Measurements from ENCODE around the gene KRT2.

The KRT2 gene

DNA sequence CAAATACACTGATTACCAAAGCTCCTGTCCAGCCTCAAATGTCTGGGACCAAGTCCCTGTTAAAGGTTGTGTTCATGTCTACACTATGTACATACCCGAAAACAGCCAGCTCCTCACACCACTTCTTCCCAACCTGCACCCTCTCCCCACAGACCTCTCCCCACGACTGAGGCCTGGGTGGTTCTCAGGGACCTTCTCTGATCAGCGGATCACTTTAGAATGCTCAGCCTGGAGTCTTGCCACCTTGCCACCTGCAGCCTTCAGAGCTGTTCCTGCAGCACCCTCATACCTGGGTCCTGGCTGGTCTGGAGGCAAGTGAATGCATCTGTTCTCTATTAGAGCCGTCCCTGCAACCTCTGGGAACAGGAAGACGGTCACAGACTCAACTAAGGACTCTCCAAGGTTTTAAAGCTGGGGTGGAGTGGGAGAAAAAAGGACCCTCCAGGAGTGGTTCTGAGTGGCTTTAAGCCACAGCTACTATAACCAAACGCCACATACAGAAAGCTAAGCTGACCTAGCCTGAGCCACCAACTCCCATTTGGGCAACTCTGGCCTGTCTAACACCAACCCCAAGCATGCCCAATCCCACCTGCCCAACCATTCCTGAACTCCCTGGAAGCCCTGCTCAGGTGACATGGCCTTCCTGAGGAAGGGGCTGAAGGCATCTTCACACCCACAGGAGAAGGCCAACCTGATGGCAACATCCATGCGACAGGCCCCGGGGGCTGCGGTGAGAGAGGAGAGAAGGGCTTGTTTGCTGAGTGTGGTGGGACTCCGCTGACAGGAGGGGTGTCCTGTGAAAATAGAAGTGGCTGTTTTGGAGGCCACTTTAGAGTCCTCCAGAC is 8.6 kb downstream of the KRT2 start:
- no peak for DNase-seq (ENCODE audit: low read depth in 2 of 2)

DNA sequence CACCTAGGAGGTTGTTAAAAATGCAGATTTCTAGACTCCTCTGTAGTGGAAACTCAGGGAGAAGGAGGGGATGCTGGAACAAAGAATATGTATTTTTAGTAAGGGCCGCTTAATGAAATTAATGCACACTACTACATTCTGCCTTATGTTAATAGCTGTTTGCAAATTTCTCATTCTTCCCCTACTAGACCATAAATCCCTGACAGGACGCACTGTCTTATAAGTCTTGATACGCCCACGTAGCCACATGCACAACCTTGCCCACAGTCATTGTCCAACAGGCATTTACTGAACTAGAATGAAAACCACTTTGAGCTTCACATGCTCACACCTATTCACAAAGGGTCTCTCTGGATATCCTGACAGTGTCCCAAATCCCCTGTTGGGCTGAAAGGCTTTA is 10.5 kb downstream of the KRT2 start:
- no peak for DNase-seq (ENCODE audit: low read depth in 2 of 2)

DNA sequence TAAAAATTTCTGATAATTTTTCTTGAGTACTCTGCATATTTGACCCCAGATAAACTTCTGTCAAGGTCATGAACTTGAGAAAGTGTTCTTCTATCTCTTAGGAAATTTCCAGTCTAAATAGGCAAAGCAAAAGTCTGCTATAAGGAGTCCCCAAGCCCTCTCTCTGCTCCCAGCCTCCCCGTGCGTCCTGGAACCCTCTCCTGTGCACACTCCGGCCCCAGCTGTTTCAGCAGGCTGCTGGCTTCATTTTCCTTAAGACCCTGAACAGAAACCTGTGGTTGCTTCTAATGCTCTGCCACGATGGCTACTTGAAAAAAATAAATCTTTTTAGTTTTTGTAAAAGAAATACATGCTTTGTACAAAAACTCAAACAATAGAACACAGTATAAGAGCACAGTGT is 14.7 kb downstream of the KRT2 start:
- no peak for DNase-seq (ENCODE audit: low read depth in 2 of 2)

DNA sequence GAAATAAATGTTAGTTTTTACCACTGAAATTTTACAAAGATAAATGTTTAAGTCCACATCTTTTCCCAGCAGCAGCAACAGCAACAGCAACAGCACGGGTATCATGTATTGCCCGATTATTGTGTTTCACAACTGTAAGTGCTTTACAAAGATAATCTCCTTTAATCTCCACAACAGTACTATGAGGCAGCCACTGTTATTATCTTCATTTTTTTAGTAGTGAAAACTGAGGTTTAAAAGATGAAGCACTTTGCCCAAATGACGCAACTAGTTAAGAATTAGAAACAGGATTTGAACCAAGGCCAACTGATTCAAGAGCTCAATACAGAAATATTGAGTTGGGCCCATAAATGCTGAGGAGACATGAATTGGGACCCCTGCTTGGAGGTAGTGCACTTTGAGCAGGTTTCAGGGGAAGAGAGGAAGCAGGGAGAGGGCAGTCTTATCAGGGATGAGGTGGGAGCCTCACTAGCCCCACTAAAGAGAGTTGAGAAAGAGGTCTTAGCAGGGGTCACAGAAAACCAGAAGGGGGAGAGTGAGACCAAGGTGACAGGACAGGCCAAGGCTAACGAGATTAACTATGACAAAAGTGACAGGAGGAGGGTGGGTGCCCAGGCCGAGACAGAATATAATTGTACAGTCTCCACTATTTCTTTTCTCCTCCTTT is 15.3 kb downstream of the KRT2 start:
- peak in 1 of 2 experiments; percentile 1 for DNase-seq (ENCODE audit: low read depth in 2 of 2)

DNA sequence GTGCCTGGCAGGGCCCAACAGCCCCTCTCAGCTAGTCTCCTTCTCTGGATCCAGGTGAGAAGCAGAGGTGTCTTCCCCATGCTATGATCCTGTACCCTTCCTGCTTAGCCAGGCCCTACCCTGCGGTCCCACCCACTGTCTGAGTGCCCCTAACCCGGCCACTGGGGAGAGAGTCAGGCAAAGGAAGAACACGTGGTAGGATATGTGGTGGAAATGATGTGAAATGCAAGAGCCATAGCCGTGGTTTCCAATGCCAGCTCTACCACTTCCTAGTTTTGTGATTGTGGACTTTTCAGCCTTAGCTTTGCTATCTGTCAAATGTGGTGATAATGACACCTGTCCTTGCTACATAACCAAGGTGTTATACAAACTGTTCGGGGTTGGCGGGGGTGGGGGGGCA is 15.8 kb downstream of the KRT2 start:
- no peak for DNase-seq (ENCODE audit: low read depth in 2 of 2)

DNA sequence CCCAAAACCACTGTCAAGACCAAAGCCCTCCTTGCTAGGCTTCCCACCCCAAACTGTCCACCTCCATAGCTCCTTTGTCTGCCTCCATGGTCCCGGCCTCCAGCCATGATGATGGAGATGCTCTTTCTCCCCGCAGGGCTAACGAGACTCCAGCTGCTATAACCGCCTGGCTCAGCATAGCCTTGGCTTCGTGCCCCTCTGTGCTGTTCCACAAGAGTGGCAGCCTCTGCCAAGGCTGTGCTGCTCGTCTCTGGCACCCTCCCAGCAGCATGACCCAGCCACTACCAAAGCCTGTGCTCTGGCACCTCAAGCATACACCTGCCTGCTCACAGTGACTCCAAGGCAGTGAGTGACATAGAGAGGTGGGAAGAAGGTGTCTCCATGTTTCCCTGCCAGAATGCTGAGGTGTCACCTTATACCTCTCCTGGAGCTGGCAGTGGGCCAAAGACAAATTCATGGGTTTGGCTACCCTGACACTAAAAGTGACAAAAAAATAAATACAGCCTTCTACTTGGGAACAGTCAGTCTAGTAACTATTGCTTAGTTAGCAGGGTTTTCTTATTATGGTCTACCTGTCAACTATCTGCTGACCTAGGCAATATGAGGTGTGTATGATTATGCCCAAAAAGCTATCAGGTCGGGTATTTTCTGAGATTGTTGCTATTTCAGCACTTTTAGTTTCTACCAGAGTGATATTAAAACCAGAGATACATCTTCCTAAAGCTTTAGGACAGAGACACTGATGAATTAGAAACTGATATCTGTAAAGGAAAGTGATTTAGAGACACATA is 17.6 kb downstream of the KRT2 start:
- no peak for DNase-seq (ENCODE audit: low read depth in 2 of 2)

DNA sequence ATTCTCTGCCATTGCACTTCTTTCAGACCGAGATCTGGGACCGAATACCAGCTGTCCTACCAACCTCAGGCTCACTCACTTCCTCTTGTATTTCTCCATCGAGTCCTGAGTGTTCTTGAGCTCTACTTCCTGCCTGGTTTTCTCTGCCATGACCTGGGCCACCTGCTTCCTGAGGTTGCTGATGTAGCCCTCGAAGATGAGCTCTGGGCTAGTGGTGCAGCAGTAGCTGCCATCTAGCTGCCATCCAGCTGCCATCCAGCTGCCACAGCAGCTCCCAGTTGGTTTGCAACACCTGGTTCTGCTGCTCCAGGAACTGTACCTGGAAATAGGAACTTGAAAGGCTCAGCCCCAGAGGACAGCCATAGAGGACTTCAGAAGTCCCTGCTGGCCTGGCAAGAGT is 18.6 kb downstream of the KRT2 start:
- DNase-seq (ENCODE audit: low read depth in 2 of 2) = no peak

DNA sequence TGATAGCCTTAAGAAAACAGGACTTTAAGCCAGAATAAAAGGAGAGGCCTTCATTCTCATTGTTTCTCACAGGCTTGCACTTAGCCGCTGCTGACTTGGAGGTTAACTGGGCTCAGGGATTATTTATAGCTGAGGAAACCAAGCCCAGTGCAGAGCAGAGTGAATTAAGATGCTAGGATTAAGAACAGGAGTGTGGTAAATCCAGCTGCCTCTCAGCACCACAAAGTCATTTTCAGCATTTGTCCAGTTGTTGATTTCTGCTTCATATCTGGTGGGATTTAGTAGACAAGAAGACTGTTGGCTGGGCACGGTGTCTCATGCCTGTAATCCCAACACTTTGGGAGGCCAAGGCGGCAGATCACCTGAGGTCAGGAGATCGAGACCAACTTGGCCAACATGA is 19.4 kb downstream of the KRT2 start:
- no peak for DNase-seq (ENCODE audit: low read depth in 2 of 2)

DNA sequence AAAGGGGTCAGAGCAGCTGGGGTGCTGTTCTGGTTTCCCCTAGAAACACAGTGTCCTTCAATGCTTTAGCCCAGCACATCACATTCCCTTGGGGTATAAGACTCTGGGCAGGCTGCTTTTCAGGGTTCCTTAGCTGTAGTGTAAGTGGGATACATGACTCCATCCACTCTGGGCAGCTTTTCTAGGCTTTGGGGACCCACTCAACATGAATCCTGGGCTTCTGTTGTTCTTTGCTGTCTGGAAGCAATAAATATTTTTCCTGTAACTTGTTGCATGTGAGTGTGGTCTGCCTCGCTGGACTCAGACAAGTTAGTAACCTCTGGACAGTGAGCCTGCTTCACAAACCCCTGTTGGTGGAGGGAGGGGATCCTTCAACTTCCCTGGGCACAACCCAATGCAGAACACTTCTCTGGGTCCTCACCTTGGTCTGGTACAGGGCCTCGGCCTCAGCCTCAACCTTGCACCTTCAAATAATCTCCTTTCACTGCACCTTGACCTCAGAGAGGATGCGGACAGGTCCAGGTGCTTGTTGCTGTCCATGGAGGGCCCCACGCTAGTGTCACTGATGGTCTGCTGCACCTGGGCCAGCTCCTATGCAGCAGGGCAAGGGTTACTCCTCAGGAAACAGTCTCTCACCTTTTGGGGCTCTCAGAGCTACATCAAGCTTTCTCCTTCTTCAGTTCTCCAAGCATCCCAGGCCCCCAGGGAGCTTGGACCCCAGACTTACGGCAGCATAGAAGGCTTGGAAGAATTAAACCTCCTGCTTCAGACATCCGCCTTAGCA is 20.1 kb downstream of the KRT2 start:
- no peak for DNase-seq (ENCODE audit: low read depth in 2 of 2)

DNA sequence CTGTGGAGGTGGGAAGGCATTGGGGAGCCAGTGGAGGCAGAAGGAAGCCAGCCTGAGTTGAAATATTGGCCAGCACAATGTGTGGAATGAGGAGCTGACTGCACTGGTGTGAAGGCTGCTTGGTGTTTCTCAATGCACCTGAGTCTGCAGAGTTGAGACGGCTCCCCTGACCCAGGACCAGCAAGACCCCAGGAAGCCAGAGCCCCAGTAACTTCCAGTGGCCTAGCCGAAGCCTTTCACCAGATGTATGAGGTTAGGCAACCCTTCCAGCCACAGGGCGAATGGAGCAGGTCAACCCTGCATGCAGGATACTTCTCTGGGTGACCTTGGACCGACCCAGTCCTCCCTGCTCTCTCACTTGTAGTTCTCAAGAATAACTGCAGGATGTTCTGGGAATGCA is 20.7 kb downstream of the KRT2 start:
- no peak for DNase-seq (ENCODE audit: low read depth in 2 of 2)

DNA sequence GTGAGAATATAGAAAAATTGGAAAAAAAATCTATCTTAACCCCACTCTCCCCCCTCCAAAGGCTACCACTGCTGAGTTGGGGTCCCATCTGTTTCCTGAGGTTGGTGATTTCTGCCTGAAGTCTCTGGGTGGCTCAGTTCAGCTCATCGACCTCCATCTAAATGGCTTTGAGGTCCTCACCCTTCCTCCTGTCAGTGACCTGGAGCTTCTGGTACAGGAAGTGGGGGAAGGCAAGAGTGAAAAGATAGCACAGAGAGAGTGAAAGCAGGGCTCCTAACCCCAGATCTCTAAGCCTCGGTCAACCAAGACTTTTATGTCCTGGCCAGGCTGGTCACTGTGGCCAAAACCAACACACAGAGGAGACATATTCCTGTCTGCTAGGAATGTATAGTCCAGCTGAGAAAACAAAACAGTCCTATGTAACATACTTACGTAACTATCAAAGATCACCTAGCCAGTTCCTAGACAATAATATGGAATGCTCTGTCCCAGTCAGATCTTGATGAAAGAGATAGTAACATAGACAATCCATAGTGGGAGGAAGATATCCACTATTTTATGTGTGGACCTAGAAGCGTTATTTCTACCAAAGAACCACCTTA is 21.3 kb downstream of the KRT2 start:
- no peak for DNase-seq (ENCODE audit: low read depth in 2 of 2)

DNA sequence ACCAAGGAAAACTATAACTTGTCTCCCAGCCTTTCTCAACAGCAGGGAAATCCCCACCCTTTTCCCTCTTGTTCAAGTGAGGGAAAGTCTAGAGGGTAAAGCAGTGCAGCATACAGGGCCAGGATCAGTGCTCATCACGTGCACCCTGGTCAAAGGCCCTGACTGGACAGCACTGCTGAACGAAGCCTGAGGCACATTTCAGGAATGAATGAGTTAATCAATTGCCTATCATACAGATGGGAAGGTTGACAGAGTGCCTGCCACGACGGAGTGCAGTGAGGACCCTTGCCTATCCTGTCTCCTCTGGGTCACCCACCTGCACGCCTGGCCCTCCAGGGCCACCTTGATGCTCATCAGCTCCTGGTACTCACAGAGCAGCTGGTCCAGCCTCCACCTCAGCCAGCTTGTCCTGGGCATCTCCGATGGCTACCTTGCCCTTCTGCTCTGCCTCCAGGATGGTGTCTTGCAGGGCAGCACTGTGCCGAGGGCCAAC is 22.0 kb downstream of the KRT2 start:
- DNase-seq (ENCODE audit: low read depth in 2 of 2) = no peak

DNA sequence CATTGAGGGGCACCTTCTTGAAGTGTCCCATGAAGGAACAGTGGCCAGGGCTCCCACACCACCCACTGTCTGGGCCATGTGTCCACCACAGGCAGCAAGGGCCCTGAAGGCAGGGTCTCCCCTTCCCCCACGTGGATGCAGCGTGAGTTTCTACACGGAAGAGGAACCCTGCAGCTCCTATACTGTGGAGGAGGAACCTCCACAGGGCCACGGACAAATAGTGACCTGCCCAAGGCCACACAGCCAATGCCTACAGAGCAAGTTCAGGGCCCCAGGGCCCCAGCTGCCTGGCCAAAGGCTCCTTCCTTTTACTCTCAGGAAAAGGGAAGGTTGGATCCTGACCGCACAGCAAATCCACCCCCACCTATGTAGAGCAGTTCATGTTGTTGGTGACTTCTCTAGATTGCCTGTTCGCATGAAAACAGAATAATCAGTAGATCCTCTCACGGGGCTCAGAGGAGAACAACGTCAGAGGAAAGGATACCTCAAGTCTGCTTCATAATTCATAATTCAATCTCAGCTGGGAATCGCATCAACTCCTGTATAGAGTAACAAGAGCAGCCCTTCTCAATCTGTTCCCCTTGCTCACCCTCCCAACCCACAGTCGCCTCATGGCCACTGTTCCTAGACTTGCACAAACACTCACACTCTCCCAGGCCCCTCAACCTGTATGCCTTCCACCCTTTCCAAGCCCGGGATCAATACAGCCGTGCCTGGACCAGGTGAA is 22.6 kb downstream of the KRT2 start:
- no peak for DNase-seq (ENCODE audit: low read depth in 2 of 2)

DNA sequence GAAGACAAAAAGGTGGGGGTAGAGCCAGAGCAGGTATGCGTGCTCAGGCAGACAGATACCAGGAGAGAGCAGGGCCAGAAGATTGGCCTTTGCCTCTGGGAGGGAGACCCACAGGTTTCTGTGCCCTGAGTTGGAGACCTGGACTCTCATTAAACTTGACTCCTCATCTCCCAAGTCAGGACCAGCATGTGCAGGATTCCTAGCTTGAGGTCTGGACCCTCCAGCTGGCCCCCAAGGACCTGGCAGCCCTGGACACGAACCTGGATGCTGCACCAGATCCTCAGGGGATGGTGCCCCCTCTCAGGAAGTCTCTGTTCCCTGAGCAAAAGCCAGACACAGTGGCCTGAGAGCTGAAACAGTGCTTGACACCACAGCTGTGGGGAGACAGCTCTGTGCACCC is 23.2 kb downstream of the KRT2 start:
- DNase-seq (ENCODE audit: low read depth in 2 of 2) = no peak

DNA sequence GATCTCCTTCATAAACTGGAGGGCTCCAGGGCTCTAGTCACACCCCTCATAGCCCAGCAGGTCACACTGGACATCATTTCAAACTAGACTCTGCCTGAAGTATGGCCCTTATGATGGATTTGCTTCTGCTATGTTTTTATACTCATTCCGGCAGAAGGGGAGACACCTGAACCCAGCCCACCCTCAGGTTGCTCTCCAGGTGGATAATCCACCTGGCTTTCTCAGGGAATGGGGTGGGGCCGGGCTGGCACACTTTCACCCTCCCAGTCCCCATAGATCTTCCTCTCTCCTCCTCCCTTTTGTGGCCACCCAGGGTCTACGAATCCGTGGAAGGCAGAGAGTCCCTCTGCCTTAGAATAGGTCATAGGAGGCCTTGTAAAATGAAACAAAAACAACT is 23.9 kb downstream of the KRT2 start:
- no peak for DNase-seq (ENCODE audit: low read depth in 2 of 2)

DNA sequence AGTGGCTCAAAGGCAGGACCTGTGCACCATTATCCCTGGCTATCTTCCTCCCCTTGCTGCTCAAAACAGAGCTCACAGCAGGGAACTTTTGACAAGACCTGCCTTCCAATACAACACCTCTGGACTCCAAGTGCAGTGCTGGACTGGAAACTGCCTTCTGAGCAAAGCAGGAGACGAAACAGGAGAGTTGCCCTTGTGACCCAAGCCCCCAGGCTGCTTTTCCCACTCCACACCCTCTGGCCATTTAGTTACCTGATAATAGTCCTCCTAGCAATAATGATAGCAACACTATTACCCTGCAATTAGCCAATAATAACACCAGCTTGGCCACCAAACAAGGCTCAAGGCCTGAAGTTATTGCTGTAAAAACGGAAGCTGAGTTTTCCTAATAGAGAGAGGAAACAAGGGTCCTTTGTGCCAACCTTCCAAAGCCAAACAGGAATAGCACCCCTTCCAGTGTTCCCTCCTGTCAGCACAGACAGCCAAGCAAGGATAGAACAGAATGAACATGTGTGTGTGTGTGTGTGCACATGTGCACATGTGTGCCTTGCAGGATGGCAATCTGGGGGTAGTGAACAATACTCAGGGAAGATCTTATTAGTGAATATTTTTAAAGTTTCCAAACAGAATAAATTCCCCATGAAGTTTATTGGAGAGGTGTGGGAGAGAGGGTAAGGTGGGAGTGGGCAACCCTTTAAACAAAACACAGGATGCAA is 24.5 kb downstream of the KRT2 start:
- no peak for DNase-seq (ENCODE audit: low read depth in 2 of 2)

DNA sequence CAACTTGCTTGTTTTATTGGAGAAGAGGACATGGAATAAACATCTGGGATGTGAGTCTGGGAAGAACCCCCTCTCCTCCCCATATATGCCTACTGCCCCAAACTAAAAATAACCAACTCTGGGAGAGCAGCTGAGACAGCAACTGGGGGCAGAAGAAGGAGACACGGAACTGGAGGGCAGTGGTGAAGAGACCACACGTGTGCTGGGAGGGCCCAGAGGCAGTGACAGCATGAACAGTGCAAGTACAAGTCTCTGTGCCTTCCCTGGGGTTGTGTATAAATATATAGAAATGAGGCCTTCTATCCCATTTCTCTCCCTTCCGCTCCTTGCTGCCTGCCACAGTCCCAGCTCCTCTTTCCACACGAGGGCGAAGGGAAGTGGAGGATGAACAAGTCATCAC is 29.7 kb downstream of the KRT2 start:
- DNase-seq (ENCODE audit: low read depth in 2 of 2) = no peak

DNA sequence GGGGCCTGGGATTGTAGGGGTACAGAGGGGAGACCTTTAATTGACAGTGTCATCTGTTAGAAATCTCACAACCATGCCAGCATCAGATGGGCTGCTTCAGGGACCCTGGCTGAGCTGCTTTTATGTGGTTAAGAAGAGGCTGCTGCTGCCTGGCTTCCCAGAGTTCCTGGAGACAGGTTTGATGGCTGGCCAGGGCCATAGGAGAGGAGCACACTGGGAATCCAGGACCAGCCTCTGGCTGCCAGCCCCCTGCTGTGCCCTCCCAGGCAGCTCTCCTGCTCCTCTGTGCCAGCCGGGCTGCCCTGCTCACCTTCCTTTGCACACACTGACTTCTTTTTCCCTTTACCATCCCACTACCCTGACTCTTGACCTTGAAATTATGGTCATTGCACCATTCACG is 33.1 kb downstream of the KRT2 start:
- no peak for DNase-seq (ENCODE audit: low read depth in 2 of 2)

DNA sequence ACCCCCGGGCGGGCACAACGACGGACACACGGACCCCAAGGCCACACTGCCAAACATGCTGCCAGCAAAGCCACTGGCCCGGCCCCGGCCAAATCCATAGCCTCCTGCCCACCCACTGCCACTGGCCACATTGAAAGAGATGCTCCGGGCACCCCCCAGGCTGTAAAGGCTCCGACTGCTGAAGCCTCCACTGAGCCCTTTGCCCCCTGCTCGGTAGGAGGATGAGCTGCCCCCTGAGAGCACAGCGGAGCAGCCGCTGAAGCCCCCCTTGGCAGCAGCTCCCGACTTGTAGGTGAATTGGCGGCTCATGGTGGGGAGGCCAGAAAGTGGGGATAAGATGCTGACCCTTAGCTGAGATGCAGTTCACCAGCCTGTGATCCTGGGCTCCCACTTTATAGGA is 33.8 kb downstream of the KRT2 start, which contains the start of gene KRT73:
KRT73 (minus strand) TSS at position 344 of the 400 bp plus-strand sequence; CDS start at position 309, 35 bp downstream.
- no peak for DNase-seq (ENCODE audit: low read depth in 2 of 2)

DNA sequence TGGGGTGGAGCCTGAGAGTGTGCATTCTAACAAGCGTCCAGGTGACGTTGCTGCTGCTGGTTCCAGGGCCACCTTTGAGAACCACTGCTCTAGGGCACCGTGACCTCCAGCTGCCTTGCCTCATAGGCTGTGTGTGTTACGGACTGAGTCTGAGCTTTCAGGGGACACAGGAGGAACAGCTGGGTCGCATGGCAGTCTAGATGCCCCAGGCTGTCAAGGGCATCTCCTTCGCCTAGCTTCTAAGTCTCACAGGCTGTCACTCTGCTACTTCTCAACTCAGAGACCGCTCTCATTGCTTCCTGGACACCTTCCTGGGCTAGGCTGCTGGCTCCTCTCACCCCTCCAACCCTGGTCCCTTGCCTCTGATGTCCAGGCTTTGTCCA is 34.6 kb downstream of the KRT2 start:
- no peak for DNase-seq (ENCODE audit: low read depth in 2 of 2)
